GM12878 (cell line): ENCODE results near the gene MGLL. TPM values are rescaled to one million over a fixed set of nuclear protein-coding genes. Genes with fewer than 3 reads are reported as not detected.

Source experiments
- ATAC-seq: fragments of 200-7000 bp; cut with Tn5 transposase; 3 replicates; pipeline ENCODE4 v1.9.1; 2020; ENCODE audit warnings: mild to moderate bottlenecking, moderate library complexity
- BruUV-seq: library from RNA; stranded (reverse); fragments of 400-500 nt; replicated peaks from 2 replicates; lab custom pipeline; 2021; lab: Mats Ljungman, UMichigan
- CTCF ChIA-PET: fragments of 300-600 bp; sonication (Branson Sonifier 250); formaldehyde crosslinking; extraction: SDS; loops from one replicate; lab custom pipeline; 2021; ENCODE audit warnings: inconsistent platforms; lab: Yijun Ruan, JAX
- POLR2A ChIA-PET: fragments of 350-600 bp; formaldehyde crosslinking; extraction: SDS; loops from one replicate; lab custom pipeline; 2021; ENCODE audit warnings: inconsistent platforms; lab: Charles Lee
- RAD21 ChIA-PET: fragments of 300-600 bp; sonication (Branson Sonifier 250); formaldehyde crosslinking; loops from one replicate; lab custom pipeline; 2023; ENCODE audit warnings: antibody characterized with exemption; ENCODE audit not compliant: unreplicated experiment; lab: Charles Lee
- SMC1A ChIA-PET: fragments of 300-600 bp; sonication (Branson Sonifier 250); formaldehyde crosslinking; loops from one replicate; lab custom pipeline; 2023; ENCODE audit not compliant: unreplicated experiment, uncharacterized antibody; lab: Charles Lee
- DNase-seq: peaks from one replicate; pipeline ENCODE4 v3.0.0-alpha.2; 2011; ENCODE audit warnings: low read depth, low spot score
- FAIRE-seq: peaks from 3 replicates; lab custom pipeline; 2011; peaks lifted over from hg19 to GRCh38; lab: Jason Lieb, UNC
- H2AFZ ChIP-seq: 2 replicates; pipeline ENCODE4 v1.6.0; 2011; ENCODE audit warnings: low read depth, low read length, control low read depth; ENCODE audit not compliant: control insufficient read depth
- H3K27ac ChIP-seq: 2 replicates; pipeline ENCODE4 v1.5.1; 2011; ENCODE audit warnings: control low read depth; ENCODE audit not compliant: control insufficient read depth, insufficient read depth
- H3K27me3 ChIP-seq, 2 experiments: replicated peaks in 1 of 2; 2 replicates each; pipeline versions ENCODE4 v1.6.0 to v1.6.1; 2011; ENCODE audit warnings: low read length in 1 of 2; ENCODE audit not compliant: control insufficient read depth in 2 of 2, insufficient read depth in 2 of 2
- H3K36me3 ChIP-seq, 2 experiments: 2 replicates each; pipeline ENCODE4 v1.5.1; 2011; ENCODE audit warnings: low read length in 1 of 2; ENCODE audit not compliant: control insufficient read depth in 2 of 2, insufficient read depth in 2 of 2
- H3K4me1 ChIP-seq: 2 replicates; pipeline ENCODE4 v1.6.1; 2011; ENCODE audit warnings: mild to moderate bottlenecking, low read length, moderate library complexity, mixed read lengths; ENCODE audit not compliant: control insufficient read depth, insufficient read depth
- H3K4me2 ChIP-seq: 2 replicates; pipeline ENCODE4 v1.6.0; 2011; ENCODE audit warnings: control low read depth; ENCODE audit not compliant: control insufficient read depth, insufficient read depth
- H3K4me3 ChIP-seq: fragments of 200-600 bp; sonication (generic); 2 replicates; pipeline ENCODE4 v1.5.1; 2016
- H3K79me2 ChIP-seq: 2 replicates; pipeline ENCODE4 v1.6.0; 2011; ENCODE audit warnings: low read length; ENCODE audit not compliant: control insufficient read depth, insufficient read depth
- H3K9ac ChIP-seq: 2 replicates; pipeline ENCODE4 v1.8.0; 2011; ENCODE audit warnings: low read length, control low read depth, mixed read lengths; ENCODE audit not compliant: control insufficient read depth, insufficient read depth
- H3K9me3 ChIP-seq: replicated peaks from 3 replicates; pipeline ENCODE4 v1.5.1; 2011; ENCODE audit warnings: mild to moderate bottlenecking, low read length; ENCODE audit not compliant: control insufficient read depth, insufficient read depth
- H4K20me1 ChIP-seq: 2 replicates; pipeline ENCODE4 v1.6.0; 2011; ENCODE audit not compliant: control insufficient read depth, insufficient read depth
- ATF7 ChIP-seq: fragments of 450-650 bp; IDR thresholded peaks from 2 replicates; pipeline ENCODE4 v1.6.1; 2016; ENCODE audit warnings: low read depth, mild to moderate bottlenecking
- BACH1 ChIP-seq: fragments of 450-650 bp; IDR thresholded peaks from 2 replicates; pipeline ENCODE4 v1.6.1; 2017; ENCODE audit warnings: mild to moderate bottlenecking, borderline replicate concordance
- CREB1 ChIP-seq: IDR thresholded peaks from 2 replicates; pipeline ENCODE4 v1.6.1; 2012; ENCODE audit warnings: low read depth, mild to moderate bottlenecking, inconsistent platforms
- CREM ChIP-seq: IDR thresholded peaks from 2 replicates; pipeline ENCODE4 v1.6.1; 2014; ENCODE audit warnings: antibody characterized with exemption, low read depth
- GATAD2B ChIP-seq: fragments of 450-650 bp; conservative IDR thresholded peaks from 2 replicates; pipeline ENCODE4 v1.6.1; 2017; ENCODE audit warnings: low read depth, mild to moderate bottlenecking, moderate library complexity
- IRF5 ChIP-seq: fragments of 450-650 bp; IDR thresholded peaks from 2 replicates; pipeline ENCODE4 v1.6.1; 2017; ENCODE audit warnings: borderline replicate concordance
- NFYB ChIP-seq: IDR thresholded peaks from 2 replicates; pipeline ENCODE4 v1.6.1; 2011; ENCODE audit warnings: low read depth, mild to moderate bottlenecking, low read length, improper control_type of control experiment, moderate library complexity; ENCODE audit not compliant: insufficient read depth
- NR2C1 ChIP-seq: fragments of 450-650 bp; IDR thresholded peaks from 2 replicates; pipeline ENCODE4 v1.6.1; 2017; ENCODE audit warnings: antibody characterized with exemption, mild to moderate bottlenecking, moderate library complexity
- PAX5 ChIP-seq: IDR thresholded peaks from 2 replicates; pipeline ENCODE4 v1.6.1; 2011; ENCODE audit warnings: low read depth, low read length, borderline replicate concordance
- SP1 ChIP-seq: IDR thresholded peaks from one replicate; pipeline ENCODE4 v1.6.1; 2011; ENCODE audit warnings: low read depth, low read length
- SREBF2 ChIP-seq: IDR thresholded peaks from 2 replicates; pipeline ENCODE4 v1.6.1; 2012; ENCODE audit warnings: mild to moderate bottlenecking, low read length
- STAT3 ChIP-seq: IDR thresholded peaks from 2 replicates; pipeline ENCODE4 v1.6.1; 2011; ENCODE audit warnings: low read depth, low read length, improper control_type of control experiment
- ZBTB40 ChIP-seq: fragments of 450-650 bp; IDR thresholded peaks from 2 replicates; pipeline ENCODE4 v1.6.1; 2016; ENCODE audit warnings: mild to moderate bottlenecking, moderate library complexity, borderline replicate concordance
- WGBS: methylation state at CpG from one replicate; pipeline ENCODE4 v1.1.6; 2016; ENCODE audit warnings: low lambda C conversion rate; ENCODE audit not compliant: insufficient replicate concordance, insufficient coverage; ENCODE audit errors: missing lambda C conversion rate; 5-methylcytosine and 5-hydroxymethylcytosine counted together
- in situ Hi-C: fragments of 300-500 bp; cut with MboI; formaldehyde crosslinking; loops from 9 replicates; pipeline ENCODE4 v1.14.3; 2018; ENCODE audit warnings: mixed read lengths
- intact Hi-C: fragments of 100-400 bp; cut with micrococcal nuclease; formaldehyde crosslinking; loops from one replicate; pipeline ENCODE4 v1.14.2; 2022; ENCODE audit not compliant: unreplicated experiment
- polyA plus RNA-seq, 11 experiments: library from polyadenylated mRNA; depleted of rRNA in 4 of 11; unstranded in 6 of 11; stranded (reverse) in 5 of 11; fragments of >200 nt; fragmentation: Nextera tagmentation in 4 of 11; fragmentation: Illumina TruSeq in 1 of 11; extraction: Ambion mirVana in 4 of 11; extraction: Trizol in 1 of 11; gene quantifications; 1 replicate in 1 of 11; 2 replicates in 10 of 11; pipeline versions ENCODE4 v1.2.1 to v1.2.3, GENCODE V29; 2011 to 2016; ENCODE audit warnings: inconsistent platforms in 2 of 11, missing spikeins in 2 of 11, low read depth in 1 of 11
- total RNA-seq, 4 experiments: library from RNA; depleted of rRNA in 3 of 4; stranded (reverse); fragments of >200 nt in 3 of 4; fragmentation: Illumina TruSeq in 1 of 4; extraction: Trizol in 1 of 4; gene quantifications; 2 replicates each; pipeline versions ENCODE4 v1.2.1 to v1.2.3, GENCODE V29; 2013 to 2021

Gene MGLL
- total and polyA plus RNA-seq, 10 of the 15 experiments (the other 5 are each of a cell fraction or from before 2014, with no cell fraction given): 44.9 to 177 (median 72.9) TPM

DNA sequence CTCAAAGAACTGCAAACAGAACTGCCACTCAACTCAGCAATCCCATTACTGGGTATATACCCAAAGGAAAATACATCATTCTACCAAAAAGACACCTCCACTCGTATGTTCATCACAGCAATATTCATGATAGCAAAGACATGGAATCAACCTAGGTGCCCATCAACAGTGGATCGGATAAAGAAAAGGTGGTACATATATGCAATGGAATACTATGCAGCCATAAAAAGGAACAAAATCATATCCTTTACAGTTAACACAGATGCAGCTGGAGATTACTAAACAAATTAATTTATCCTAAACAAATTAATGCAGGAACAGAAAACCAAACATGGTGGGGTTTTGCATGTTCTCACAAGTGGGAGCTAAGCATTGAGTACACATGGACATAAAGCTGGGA is 27.3 kb downstream of the MGLL start:
- Histone ChIP-seq H3K27me3 (no peaks in the 10 kb centered on the region), H3K4me3 (no peak overlapping the region), H3K9ac (no peak overlapping the region), H3K9me3 (no peaks in the 10 kb centered on the region), H3K4me1 (peaks cover 13% of the 10 kb centered on the region), H2AFZ (no peak overlapping the region), H3K79me2 (no peaks in the 10 kb centered on the region; the same call in 1 of the 2 replicates), H4K20me1 (no peaks in the 10 kb centered on the region), H3K36me3 (peaks cover 4 to 7% of the 10 kb centered on the region in 2 experiments), H3K4me2 (no peak overlapping the region), H3K27ac (no peak overlapping the region)
- CTCF ChIA-PET: interaction anchor here (0.6 kb wide), 1 partner anchor 10 kb away, joined by 4 read pairs; no protein-coding TSS in a partner anchor
- POLR2A ChIA-PET: no interaction called here
- in situ Hi-C loops: no loop called here
- ATAC-seq (no peak), DNase-seq (no peak), FAIRE-seq (no peak)
- SMC1A ChIA-PET: no interaction called here
- intact Hi-C loops: no loop called here
- RAD21 ChIA-PET: no interaction called here
- no TSS peak for BruUV-seq
- TF ChIP-seq BACH1: no peak
- 98% methylated on average over 2 of the region's 2 CpGs for WGBS

DNA sequence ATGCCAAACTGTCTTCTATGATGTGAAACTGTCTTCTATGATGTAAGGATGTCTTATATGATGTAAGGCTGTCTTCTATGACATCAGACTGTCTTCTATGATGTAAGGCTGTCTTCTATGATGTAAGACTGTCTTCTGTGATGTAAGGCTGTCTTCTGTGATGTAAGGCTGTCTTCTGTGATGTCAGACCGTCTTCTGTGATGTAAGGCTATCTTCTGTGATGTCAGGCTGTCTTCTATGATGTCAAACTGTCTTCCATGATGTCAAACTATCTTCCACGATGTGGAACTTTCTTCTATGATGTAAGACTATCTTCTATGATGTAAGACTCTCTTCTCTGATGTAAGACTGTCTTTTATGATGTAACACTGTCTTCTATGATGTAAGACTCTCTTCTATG is 27.9 kb downstream of the MGLL start:
- ChIA-PET CTCF (no interaction called here), RAD21 (no interaction called here), POLR2A (no interaction called here), SMC1A (interaction anchor here (1.7 kb wide), 1 partner anchor 30 kb away, joined by 4 read pairs; no protein-coding TSS in a partner anchor)
- no peak overlapping the region for H2AFZ ChIP-seq
- ATAC-seq: no peak
- intact Hi-C loops: no loop called here
- no peak overlapping the region for H3K4me3 ChIP-seq
- H3K9me3 ChIP-seq: no peaks in the 10 kb centered on the region
- in situ Hi-C loops: no loop called here
- no peak overlapping the region for H3K4me2 ChIP-seq
- no peaks in the 10 kb centered on the region for H4K20me1 ChIP-seq
- TF ChIP-seq NFYB: no peak
- no peak for TF ChIP-seq IRF5
- no peak for TF ChIP-seq SREBF2
- no peak for TF ChIP-seq SP1
- TF ChIP-seq CREM: peak; percentile 91
- peak; percentile 96 for TF ChIP-seq CREB1
- TF ChIP-seq PAX5: no peak
- peak; percentile 68 for TF ChIP-seq ATF7
- no peak for TF ChIP-seq ZBTB40
- no peak for TF ChIP-seq GATAD2B
- no peak for TF ChIP-seq STAT3
- no peak for TF ChIP-seq NR2C1
- no peak overlapping the region for H3K27ac ChIP-seq
- no peaks in the 10 kb centered on the region; the same call in 1 of the 2 replicates for H3K79me2 ChIP-seq
- peaks cover 13% of the 10 kb centered on the region for H3K4me1 ChIP-seq
- H3K36me3 ChIP-seq: peaks cover 4 to 7% of the 10 kb centered on the region in 2 experiments
- H3K27me3 ChIP-seq: no peaks in the 10 kb centered on the region
- FAIRE-seq: no peak
- 38% methylated on average over 2 of the region's 2 CpGs for WGBS
- no TSS peak for BruUV-seq
- H3K9ac ChIP-seq: no peak overlapping the region
- no peak for DNase-seq
